Osteoblast (primary cell): ENCODE data around the gene TMEM50A. TPM values are rescaled to one million over a fixed set of nuclear protein-coding genes. Genes with fewer than 3 reads are reported as not detected.

Source experiments
- DNase-seq: peaks from one replicate; pipeline ENCODE4 v3.0.0; 2011; ENCODE audit warnings: low spot score, mixed read lengths; ENCODE audit not compliant: insufficient read length; ENCODE audit errors: missing footprints
- H2AFZ ChIP-seq: 2 replicates; pipeline ENCODE4 v1.6.0; 2011; ENCODE audit warnings: mild to moderate bottlenecking, low read length
- H3K27ac ChIP-seq: 2 replicates; pipeline ENCODE4 v1.5.1; 2011; ENCODE audit warnings: mild to moderate bottlenecking, low read depth, low read length, moderate library complexity
- H3K27me3 ChIP-seq: 2 replicates; pipeline ENCODE4 v1.6.0; 2012; ENCODE audit warnings: mild to moderate bottlenecking, control low read depth, inconsistent platforms, low read length, moderate library complexity; ENCODE audit not compliant: insufficient read depth
- H3K36me3 ChIP-seq: 2 replicates; pipeline ENCODE4 v1.5.1; 2011; ENCODE audit warnings: mild to moderate bottlenecking, low read length, control low read depth, moderate library complexity; ENCODE audit not compliant: insufficient read depth
- H3K4me1 ChIP-seq: 2 replicates; pipeline ENCODE4 v1.5.1; 2011; ENCODE audit warnings: mild to moderate bottlenecking, low read length, control low read depth, moderate library complexity; ENCODE audit not compliant: insufficient read depth
- H3K4me2 ChIP-seq: 2 replicates; pipeline ENCODE4 v1.6.0; 2011; ENCODE audit warnings: mild to moderate bottlenecking, low read length; ENCODE audit not compliant: insufficient read depth
- H3K4me3 ChIP-seq: fragments of 200-600 bp; sonication (generic); 3 replicates; pipeline ENCODE4 v1.5.1; 2012; ENCODE audit warnings: mild to moderate bottlenecking, low read length, inconsistent platforms; ENCODE audit not compliant: insufficient read depth
- H3K79me2 ChIP-seq: 2 replicates; pipeline ENCODE4 v1.6.0; 2012; ENCODE audit warnings: mild to moderate bottlenecking, low read length, control low read depth, inconsistent platforms; ENCODE audit not compliant: insufficient read depth
- H3K9me3 ChIP-seq: 2 replicates; pipeline ENCODE4 v1.5.1; 2011; ENCODE audit warnings: low read depth, low read length, control low read depth
- H4K20me1 ChIP-seq: 2 replicates; pipeline ENCODE4 v1.6.0; 2012; ENCODE audit warnings: mild to moderate bottlenecking, low read length, control low read depth; ENCODE audit not compliant: insufficient read depth
- CTCF ChIP-seq: IDR thresholded peaks from 2 replicates; pipeline ENCODE4 v1.5.1; 2011; ENCODE audit warnings: mild to moderate bottlenecking, low read depth, low read length, moderate library complexity; ENCODE audit errors: extremely low read depth
- total RNA-seq: library from RNA; depleted of rRNA; stranded (reverse); fragments of >200 nt; gene quantifications from 2 replicates; pipeline ENCODE4 v1.2.3, GENCODE V29; 2012

Gene TMEM50A
- total RNA-seq, 1 donor, result 165 TPM

DNA sequence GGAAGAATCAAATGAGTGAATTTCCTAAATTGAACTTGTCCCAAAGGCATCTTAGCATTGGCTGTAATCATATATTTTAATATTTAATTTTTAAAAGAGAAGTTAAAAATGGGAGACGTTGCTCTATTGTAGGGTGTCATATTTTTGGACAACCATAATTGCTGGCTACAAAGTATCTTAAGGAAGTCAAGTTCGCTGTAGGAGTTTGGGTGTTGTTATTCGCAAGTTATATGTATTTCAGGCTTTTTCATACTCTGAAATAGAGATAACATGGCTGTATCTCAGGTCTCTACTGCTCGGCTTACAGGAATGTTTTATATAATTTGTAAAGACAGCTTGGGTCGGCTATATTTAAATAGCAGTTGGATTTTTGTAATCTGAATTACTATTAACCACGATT is 852 bp downstream of the TMEM50A start:
- no peaks in the 10 kb centered on the region for H3K27me3 ChIP-seq
- peak overlapping the region; percentile 98 for H3K4me3 ChIP-seq
- H3K4me1 ChIP-seq, result peaks cover 37% of the 10 kb centered on the region
- DNase-seq, result peak; percentile 59
- H4K20me1 ChIP-seq, result peaks cover 2% of the 10 kb centered on the region
- H3K4me2 ChIP-seq, result peak overlapping the region; percentile 87
- no peak for TF ChIP-seq CTCF
- no peaks in the 10 kb centered on the region for H3K9me3 ChIP-seq
- H3K79me2 ChIP-seq, result peaks cover 64% of the 10 kb centered on the region
- H3K27ac ChIP-seq, result peak overlapping the region; percentile 89
- peaks cover 8% of the 10 kb centered on the region for H3K36me3 ChIP-seq
- H2AFZ ChIP-seq, result peak overlapping the region; percentile 89

DNA sequence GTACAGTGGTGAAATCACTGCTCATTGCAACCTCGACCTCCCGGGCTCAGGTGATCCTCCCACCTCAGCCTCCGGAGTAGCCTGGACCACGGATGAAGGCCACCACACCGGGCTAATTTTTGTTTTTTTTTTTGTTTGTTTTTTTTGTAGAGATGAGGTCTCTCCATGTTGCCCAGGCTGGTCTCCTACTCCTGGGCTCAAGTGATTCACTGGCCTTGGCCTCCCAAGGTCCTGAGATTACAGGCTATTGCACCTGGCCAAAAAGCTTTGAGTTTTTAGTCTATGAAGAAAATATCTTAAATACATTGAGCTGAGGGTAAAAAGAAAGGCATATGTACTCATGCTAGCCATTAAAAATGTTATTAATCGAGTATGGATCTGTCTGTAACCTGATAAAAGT is 3.6 kb downstream of the TMEM50A start:
- Histone ChIP-seq H3K4me3 (no peak overlapping the region), H3K27ac (peak overlapping the region; percentile 74)
- no peak for TF ChIP-seq CTCF

DNA sequence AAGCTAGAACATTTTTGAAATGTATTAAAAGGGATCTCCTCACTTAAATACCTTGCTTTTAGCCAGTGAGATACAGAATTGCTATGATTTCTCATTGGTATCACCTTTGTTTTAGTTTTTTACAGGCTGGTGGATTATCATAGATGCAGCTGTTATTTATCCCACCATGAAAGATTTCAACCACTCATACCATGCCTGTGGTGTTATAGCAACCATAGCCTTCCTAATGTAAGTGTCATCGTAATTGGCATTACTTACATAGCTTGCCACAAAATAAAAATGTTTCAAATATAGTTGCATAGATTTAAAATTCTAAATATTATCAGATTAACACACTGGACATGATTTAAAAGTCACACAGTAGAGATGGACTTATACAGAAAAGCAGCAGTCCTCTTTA is 4.7 kb downstream of the TMEM50A start:
- H3K27ac ChIP-seq, result peak overlapping the region; percentile 74
- TF ChIP-seq CTCF, result no peak

More for the DNA sequence above, 3.6 kb downstream of the TMEM50A start:
- no peaks in the 10 kb centered on the region for H3K9me3 ChIP-seq
- H3K79me2 ChIP-seq, result peaks cover 81% of the 10 kb centered on the region
- H3K36me3 ChIP-seq, result peaks cover 24% of the 10 kb centered on the region
- peaks cover 7% of the 10 kb centered on the region for H4K20me1 ChIP-seq
- H3K4me2 ChIP-seq, result peak overlapping the region; percentile 45
- no peak for DNase-seq
- peaks cover 46% of the 10 kb centered on the region for H3K4me1 ChIP-seq
- H2AFZ ChIP-seq, result no peak overlapping the region
- H3K27me3 ChIP-seq, result no peaks in the 10 kb centered on the region

GRCh38 chr1:25343872-25344271 is 5.7 kb downstream of the TMEM50A start:
- DNase-seq, result no peak
- H3K36me3 ChIP-seq, result peaks cover 43% of the 10 kb centered on the region
- peak overlapping the region; percentile 74 for H3K27ac ChIP-seq
- no peak overlapping the region for H2AFZ ChIP-seq
- peak overlapping the region; percentile 21 for H3K4me3 ChIP-seq
- peaks cover 46% of the 10 kb centered on the region for H3K4me1 ChIP-seq
- peak overlapping the region; percentile 54 for H3K4me2 ChIP-seq
- H3K9me3 ChIP-seq, result no peaks in the 10 kb centered on the region
- TF ChIP-seq CTCF, result no peak
- peaks cover 91% of the 10 kb centered on the region for H3K79me2 ChIP-seq
- H4K20me1 ChIP-seq, result peaks cover 9% of the 10 kb centered on the region
- no peaks in the 10 kb centered on the region for H3K27me3 ChIP-seq

More for the DNA sequence above, 4.7 kb downstream of the TMEM50A start:
- peaks cover 34% of the 10 kb centered on the region for H3K36me3 ChIP-seq
- no peaks in the 10 kb centered on the region for H3K27me3 ChIP-seq
- DNase-seq, result no peak
- H3K4me1 ChIP-seq, result peaks cover 46% of the 10 kb centered on the region
- H3K4me2 ChIP-seq, result no peak overlapping the region
- H4K20me1 ChIP-seq, result peaks cover 7% of the 10 kb centered on the region
- no peak overlapping the region for H3K4me3 ChIP-seq
- H3K9me3 ChIP-seq, result no peaks in the 10 kb centered on the region
- H3K79me2 ChIP-seq, result peaks cover 90% of the 10 kb centered on the region
- no peak overlapping the region for H2AFZ ChIP-seq
